Ovary (tissue), 10 donors: ENCODE data around the gene MMP1. TPM values are rescaled to one million over a fixed set of nuclear protein-coding genes. Genes with fewer than 3 reads are reported as not detected.

Experiments used
- DNase-seq, 5 donors: peaks; one replicate each; pipeline ENCODE4 v3.0.0-alpha.2; 2019 to 2020
- H3K27ac ChIP-seq, 2 donors: fragments of 200-600 bp; one replicate each; pipeline versions ENCODE4 v1.5.1 to v1.8.0; 2019 to 2022
- H3K27me3 ChIP-seq: fragments of 200-600 bp; one replicate; pipeline ENCODE4 v1.8.0; 2022
- H3K36me3 ChIP-seq: fragments of 200-600 bp; sonication (generic); one replicate; pipeline ENCODE4 v1.5.1; 2019
- H3K4me1 ChIP-seq: one replicate; pipeline ENCODE4 v1.8.1; 2013; ENCODE audit warnings: mild to moderate bottlenecking, moderate library complexity; ENCODE audit not compliant: insufficient read depth
- H3K4me3 ChIP-seq: fragments of 200-600 bp; sonication (generic); one replicate; pipeline ENCODE4 v1.5.1; 2017
- H3K9me3 ChIP-seq, 2 donors: fragments of 200-600 bp in 1 of 2; sonication (generic) in 1 of 2; one replicate each; pipeline versions ENCODE4 v1.5.1 to v1.8.1; 2013 to 2019; ENCODE audit warnings: mild to moderate bottlenecking in 1 of 2, moderate library complexity in 1 of 2
- CTCF ChIP-seq, 3 donors: fragments of 450-650 bp in 2 of 3; fragments of 200-600 bp in 1 of 3; IDR thresholded peaks; one replicate each; pipeline versions ENCODE4 v1.5.1 to v1.8.0; 2016 to 2022; ENCODE audit warnings: antibody characterized with exemption in 3 of 3, mild to moderate bottlenecking in 1 of 3
- EP300 ChIP-seq: sonication (generic); formaldehyde crosslinking; IDR thresholded peaks from one replicate; pipeline ENCODE4 v1.6.1; 2017; ENCODE audit warnings: antibody characterized with exemption
- POLR2A ChIP-seq: fragments of 450-650 bp; IDR thresholded peaks from one replicate; pipeline ENCODE4 v1.6.1; 2017; ENCODE audit warnings: antibody characterized with exemption, mild to moderate bottlenecking, moderate library complexity
- WGBS, 3 donors: extraction: QIAGEN DNeasy Blood & Tissue Kit in 1 of 3; methylation state at CpG; one replicate each; pipeline versions ENCODE4 v1.1.5 to v1.1.7; 2013 to 2017; 5-methylcytosine and 5-hydroxymethylcytosine counted together
- intact Hi-C, 4 donors: fragments of 100-400 bp; cut with DNase I; formaldehyde crosslinking; loops; one replicate each; pipeline versions ENCODE4 v1.11.0 to v1.15.1; 2022 to 2023
- long read RNA-seq, 3 donors: library from polyadenylated mRNA in 2 of 3; unstranded in 2 of 3; transcript quantifications; one replicate each; pipeline ENCODE4 v2.0.0 and lab custom pipeline, GENCODE V29; 2021 to 2026
- polyA plus RNA-seq, 2 donors: library from polyadenylated mRNA; stranded (reverse); fragments of 200-250 nt in 1 of 2; fragments of 350-450 nt in 1 of 2; fragmentation: Illumina TruSeq in 1 of 2; extraction: RNeasy Lipid Tissue Mini Kit (QIAGEN cat#74804) in 1 of 2; gene quantifications; one replicate each; pipeline ENCODE4 v1.2.3, GENCODE V29; 2013 to 2014
- total RNA-seq, 7 donors: library from RNA; depleted of rRNA in 2 of 7; stranded (reverse); fragments of >200 nt in 2 of 7; fragmentation: NEBNext Ultra II Directional in 3 of 7; extraction: Animal tissue kit (Norgen Biotek cat#: 25700) in 3 of 7; gene quantifications; one replicate each; pipeline versions ENCODE4 v1.1.0 to v1.2.4, GENCODE V29; 2016 to 2023
- donor health status: DM: no; HTN: no; CAD: no; lungs with moderate emphysema.
- donor health status: DM: no; HTN: no; CAD: no.
- donor health status: Bipolar disorder and iron deficiency.
- donor health status: DM: yes; HTN: yes; CAD: no.
- donor health status: DM: no; HTN: no; CAD: no.
- donor health status: DM: yes; HTN: yes; CAD: no.

Gene MMP1
- total RNA-seq, result under 1 TPM in 1 of 7 donors, not detected in 6; 0.18 TPM
- polyA plus RNA-seq, result under 1 TPM in 1 of 2 donors, not detected in 1; 0.25 TPM
- long read RNA-seq, donor 1, result 0 reads
- long read RNA-seq, donor 2, result 0 reads
- long read RNA-seq, donor 3, result 0 reads

GRCh38 chr11:102798012-102798746, at the start of gene MMP1:
Gene MMP1, minus strand, starts transcription at chr11:102798160. Its CDS starts 68 bp downstream, at chr11:102798092.
- no peaks in the 10 kb centered on the region for H3K36me3 ChIP-seq
- WGBS, 3 donors, result 89 to 91% (median 91%) methylated on average over 7 of the region's 7 CpGs
- no peak within 1 kb of the TSS for H3K4me3 ChIP-seq
- no peaks in the 10 kb centered on the region for H3K4me1 ChIP-seq
- DNase-seq, result no peak
- intact Hi-C loops, result no loop called here
- TF ChIP-seq POLR2A (no peak), CTCF (IDR thresholded peaks at IDR 0.05) (no peak), EP300 (no peak)
- no peaks in the 10 kb centered on the region for H3K9me3 ChIP-seq
- no peak within 1 kb of the TSS for H3K27ac ChIP-seq
- no peaks in the 10 kb centered on the region for H3K27me3 ChIP-seq

GRCh38 chr11:102846292-102846691, 48.3 kb upstream of the MMP1 start:
- H3K36me3 ChIP-seq, result no peaks in the 10 kb centered on the region
- WGBS, 3 donors, result 40 to 54% (median 47%) methylated on average over 3 of the region's 3 CpGs

GRCh38 chr11:102843489-102843888, 45.5 kb upstream of the MMP1 start, which contains the start of gene MMP3:
Gene MMP3, minus strand, starts transcription at chr11:102843609. Its CDS starts 63 bp downstream, at chr11:102843546.
- no peak within 1 kb of the TSS for H3K4me3 ChIP-seq
- H3K4me1 ChIP-seq, result no peaks in the 10 kb centered on the region
- TF ChIP-seq POLR2A (no peak), EP300 (no peak), CTCF (IDR thresholded peaks at IDR 0.05) (no peak)
- intact Hi-C loops, result no loop called here
- DNase-seq, result no peak
- H3K27ac ChIP-seq, result no peak within 1 kb of the TSS
- H3K36me3 ChIP-seq, result no peaks in the 10 kb centered on the region
- WGBS, 3 donors, result 76 to 85% (median 85%) methylated on average over 4 of the region's 4 CpGs
- H3K27me3 ChIP-seq, result no peaks in the 10 kb centered on the region
- H3K9me3 ChIP-seq, result no peaks in the 10 kb centered on the region

More at GRCh38 chr11:102846292-102846691, 48.3 kb upstream of the MMP1 start:
- no peak for TF ChIP-seq POLR2A
- no peak for TF ChIP-seq EP300
- TF ChIP-seq CTCF (IDR thresholded peaks at IDR 0.05), result no peak
- Histone ChIP-seq H3K27me3 (no peaks in the 10 kb centered on the region), H3K4me1 (no peaks in the 10 kb centered on the region), H3K27ac (no peak overlapping the region), H3K9me3 (no peaks in the 10 kb centered on the region), H3K4me3 (no peak overlapping the region)
- DNase-seq, result no peak
- intact Hi-C loops, result no loop called here

GRCh38 chr11:102842930-102843329, 45.0 kb upstream of the MMP1 start:
- H3K4me1 ChIP-seq, result no peaks in the 10 kb centered on the region
- no peaks in the 10 kb centered on the region for H3K9me3 ChIP-seq
- intact Hi-C loops, result no loop called here
- no peaks in the 10 kb centered on the region for H3K36me3 ChIP-seq
- WGBS, 3 donors, result 1 to 30% (median 25%) methylated on average over 1 of the region's 1 CpG
- no peak overlapping the region for H3K27ac ChIP-seq
- no peak for TF ChIP-seq POLR2A
- TF ChIP-seq CTCF (IDR thresholded peaks at IDR 0.05), result no peak
- TF ChIP-seq EP300, result no peak
- no peaks in the 10 kb centered on the region for H3K27me3 ChIP-seq
- H3K4me3 ChIP-seq, result no peak overlapping the region
- DNase-seq, result no peak
